ENCODE data around the gene ARFGAP1.

- TF ChIP-seq CTCF (IDR thresholded peaks at IDR 0.05; ENCODE audit: borderline replicate concordance, extremely low read depth, low read length, poor library complexity, severe bottlenecking) (no peak), EZH2 (IDR thresholded peaks at IDR 0.05; ENCODE audit: borderline replicate concordance, low read depth, low read length, severe bottlenecking) (no peak)
Measured at GRCh38 chr20:63285636-63286615, 13.3 kb downstream of the ARFGAP1 start.

Data from DND-41 (cell line).